T-helper 1 cell (primary cell): ENCODE measurements around the gene PRRC2B.
A peak's percentile ranks its signal among the peaks of the same experiment; 100 is the strongest.
"Not testable (repeated sequence)": the region's sequence is repeated elsewhere in the genome, so short reads cannot be mapped to it uniquely, and the experiment has no call there.

ENCODE experiments used
- DNase-seq, 5 donors: peaks; one replicate each; pipeline ENCODE4 v3.0.0-alpha.2; 2012 to 2020

Gene PRRC2B

DNA sequence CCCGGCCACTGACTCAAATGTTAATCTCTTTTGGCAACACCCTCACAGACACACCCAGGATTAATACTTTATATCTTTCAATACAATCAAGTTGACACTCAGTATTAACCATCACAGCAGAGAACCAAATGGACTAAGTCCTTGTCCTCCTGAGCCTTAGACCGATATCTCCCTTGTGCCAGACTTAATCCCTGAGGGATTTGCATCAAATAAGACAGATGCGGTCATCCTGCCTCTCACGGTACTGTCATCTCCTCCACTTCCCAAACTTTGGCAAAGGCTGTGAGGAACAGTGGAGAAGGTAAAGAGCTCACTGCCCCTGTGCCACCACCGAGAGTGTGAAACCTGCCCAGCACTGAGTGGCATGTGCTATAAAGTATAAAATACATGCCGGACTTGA, 6.5 kb upstream of the PRRC2B start:
- no peak for DNase-seq

GRCh38 chr9:131391020-131391419, 2.9 kb upstream of the PRRC2B start:
- no peak for DNase-seq

DNA sequence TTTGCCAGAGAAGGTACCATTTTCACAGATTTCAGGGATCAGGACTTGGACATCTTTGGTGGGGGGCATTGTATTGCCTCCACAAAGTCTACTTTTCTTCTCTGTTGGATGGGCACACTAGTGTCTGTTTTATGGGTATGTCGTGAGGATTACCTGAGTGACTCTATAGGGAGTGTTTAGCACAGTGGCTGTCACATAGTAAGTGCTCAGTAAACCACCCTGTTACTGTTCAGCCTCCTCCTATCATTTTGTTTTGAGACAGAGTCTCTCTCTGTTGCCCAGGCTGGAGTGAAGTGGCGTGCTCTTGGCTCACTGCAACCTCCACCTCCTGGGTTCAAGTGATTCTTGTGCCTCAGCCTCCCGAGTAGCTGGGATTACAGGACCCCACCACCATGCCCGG, 2.4 kb upstream of the PRRC2B start:
- no peak for DNase-seq

DNA sequence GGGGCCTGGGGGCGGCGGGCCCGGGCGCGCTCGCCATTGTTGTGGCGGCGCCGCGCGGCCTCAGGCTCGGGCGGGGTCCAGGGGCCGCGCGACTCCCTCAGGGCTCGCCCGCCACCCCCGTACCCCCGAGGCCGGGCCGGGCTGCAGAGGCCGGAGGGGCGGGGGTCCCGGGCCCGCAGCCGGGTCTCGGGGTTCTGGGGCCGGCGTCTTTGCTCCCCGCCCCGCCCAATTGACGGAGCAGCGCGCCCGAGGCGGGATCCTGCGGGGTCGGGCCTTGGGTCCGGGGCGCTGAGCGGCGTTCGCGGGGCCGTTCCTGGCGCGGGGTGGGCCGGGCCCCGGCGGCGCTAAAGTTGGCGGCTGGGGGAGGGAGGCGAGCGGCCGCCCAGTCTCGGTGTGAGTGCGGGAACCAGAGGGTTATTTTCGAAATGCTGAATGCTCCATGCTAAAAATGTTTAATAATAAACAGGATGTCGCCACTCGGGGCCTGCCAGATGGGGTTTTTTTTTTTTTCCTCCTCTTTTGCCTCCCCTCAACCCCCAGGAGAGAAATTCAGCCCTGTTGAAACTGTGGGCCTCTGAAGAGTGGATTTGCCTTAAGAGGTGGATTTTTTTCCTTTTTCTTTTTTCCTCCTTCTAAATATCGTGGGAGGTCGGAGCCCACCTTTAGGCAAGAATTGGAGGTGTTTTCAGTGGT, 724 bp downstream of the PRRC2B start:
- peak; percentile 21 to 53 (median 40) for DNase-seq

DNA sequence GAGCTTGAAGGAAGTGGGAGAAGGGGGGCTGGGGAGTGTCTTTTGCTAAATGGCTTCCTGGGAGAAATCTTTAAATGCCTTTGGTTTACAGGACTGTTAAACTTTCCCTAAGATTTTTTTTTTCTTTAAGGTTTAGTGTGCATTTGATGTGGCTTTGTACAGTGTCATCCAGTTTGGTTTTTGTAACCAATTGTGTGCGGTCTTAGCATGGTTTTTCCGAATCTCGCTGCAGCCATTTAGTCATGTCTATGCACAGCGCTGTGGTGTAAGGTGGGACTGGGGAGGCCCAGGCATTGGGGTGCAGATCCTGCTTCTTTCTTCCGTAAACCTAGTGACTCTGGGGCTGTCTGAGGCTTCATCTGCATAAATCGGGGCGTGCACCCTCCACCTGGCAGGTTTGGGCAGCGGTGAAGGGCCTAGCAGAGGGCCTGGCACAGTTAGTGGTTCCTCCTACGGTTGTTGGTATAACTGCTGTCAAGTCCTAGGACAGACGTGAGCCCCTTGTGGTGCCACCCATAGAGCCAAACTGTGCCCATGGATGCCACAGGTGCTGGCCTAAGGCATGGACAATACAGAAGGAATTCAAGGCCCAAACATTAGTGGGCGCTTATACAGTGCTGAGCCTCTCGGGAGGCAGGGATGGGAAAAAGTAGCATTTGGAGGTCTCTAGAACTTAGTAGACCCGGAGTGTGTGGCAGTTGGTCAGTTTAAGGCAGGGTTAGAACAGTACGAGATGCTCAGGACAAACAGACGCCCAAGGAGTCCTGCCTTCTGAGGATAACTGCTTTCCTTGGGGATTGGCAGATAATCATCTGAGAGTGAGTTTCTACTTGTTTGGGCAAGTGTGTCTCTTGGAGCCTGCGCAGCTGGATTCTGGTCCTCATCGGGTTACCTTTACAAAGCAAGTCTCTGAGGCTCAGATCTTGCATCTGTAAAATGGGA, 1.5 kb downstream of the PRRC2B start:
- peak; percentile 51 to 81 (median 71) for DNase-seq

DNA sequence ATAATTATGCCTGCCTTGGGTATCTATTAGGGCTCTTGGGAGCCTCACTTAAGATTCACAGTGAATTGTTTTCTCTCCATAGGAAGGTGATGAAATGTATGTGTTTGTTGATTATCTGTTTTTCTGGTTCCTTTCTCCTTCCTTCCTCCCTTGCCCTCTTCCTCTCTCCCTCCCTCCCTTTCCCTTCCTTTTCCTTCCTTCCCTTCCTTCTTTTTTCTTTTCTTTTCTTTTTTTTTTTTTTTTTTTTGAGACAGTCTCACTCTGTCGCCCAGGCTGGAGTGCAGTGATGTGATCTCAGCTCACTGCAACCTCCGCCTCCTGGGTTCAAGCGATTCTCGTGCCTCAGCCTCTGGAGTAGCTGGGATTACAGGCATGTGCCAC, 2.2 kb downstream of the PRRC2B start:
- DNase-seq = not testable (repeated sequence)

GRCh38 chr9:131396626-131397025, 2.7 kb downstream of the PRRC2B start:
- no peak for DNase-seq

DNA sequence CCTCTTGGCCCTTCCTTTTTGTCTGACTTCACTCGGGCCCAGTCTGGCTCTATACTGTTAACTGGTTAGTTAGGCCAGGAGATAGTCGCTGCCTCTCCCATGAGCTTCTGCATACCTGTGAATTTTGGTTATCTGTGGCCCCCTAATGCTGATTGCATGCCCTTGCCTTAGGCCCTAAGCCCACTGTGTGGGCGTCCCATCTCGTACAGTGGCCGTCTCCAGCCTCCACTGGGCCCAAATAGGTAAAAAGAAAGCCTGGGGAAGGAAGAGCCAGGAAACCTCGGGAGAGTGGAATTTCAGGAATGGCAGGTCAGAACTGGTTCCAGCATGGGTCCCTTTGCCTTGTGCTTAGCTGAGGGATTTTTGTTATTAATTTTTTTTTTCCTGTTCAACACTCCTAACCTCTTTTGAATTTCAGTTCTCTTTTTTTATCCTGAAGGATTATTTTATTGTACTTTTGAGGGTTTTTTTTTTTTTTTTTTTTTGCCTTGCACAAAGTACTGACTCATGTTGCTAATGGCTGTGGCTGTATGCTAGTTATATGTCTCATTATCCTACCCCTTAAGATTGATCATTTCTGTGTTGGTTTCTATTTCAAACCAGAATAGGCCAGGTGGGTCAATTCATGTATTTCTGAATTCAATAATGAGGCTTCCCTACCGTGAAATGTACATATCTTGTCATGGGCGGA, 3.4 kb downstream of the PRRC2B start:
- DNase-seq = no peak

- DNase-seq = peak; percentile 31 to 94 (median 50)
Observed at GRCh38 chr9:131398204-131398603, 4.3 kb downstream of the PRRC2B start.

GRCh38 chr9:131399972-131400371, 6.1 kb downstream of the PRRC2B start:
- no peak for DNase-seq

GRCh38 chr9:131400627-131401026, 6.7 kb downstream of the PRRC2B start:
- DNase-seq = no peak

DNA sequence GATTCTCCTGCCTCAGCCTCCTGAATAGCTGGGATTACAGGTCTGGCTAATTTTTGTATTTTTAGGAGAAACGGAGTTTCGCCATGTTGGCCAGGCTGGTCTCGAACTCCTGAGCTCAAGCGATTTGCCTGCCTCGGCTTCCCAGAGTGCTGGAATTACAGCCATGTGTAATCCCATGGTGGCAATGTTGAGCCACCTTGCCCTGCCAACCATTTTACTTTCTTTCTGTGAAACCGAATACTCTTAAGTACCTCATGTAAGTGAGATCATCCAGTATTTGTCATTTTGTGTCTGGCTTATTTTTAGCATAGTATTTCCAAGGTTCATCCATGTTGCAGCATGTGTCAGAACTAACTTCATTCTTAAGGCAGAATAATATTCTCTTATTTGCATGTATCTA, 8.2 kb downstream of the PRRC2B start:
- no peak for DNase-seq

- DNase-seq = no peak
Observed at GRCh38 chr9:131402738-131403492, 9.0 kb downstream of the PRRC2B start.

- DNase-seq = no peak
Observed at GRCh38 chr9:131403493-131403773, 9.5 kb downstream of the PRRC2B start.

DNA sequence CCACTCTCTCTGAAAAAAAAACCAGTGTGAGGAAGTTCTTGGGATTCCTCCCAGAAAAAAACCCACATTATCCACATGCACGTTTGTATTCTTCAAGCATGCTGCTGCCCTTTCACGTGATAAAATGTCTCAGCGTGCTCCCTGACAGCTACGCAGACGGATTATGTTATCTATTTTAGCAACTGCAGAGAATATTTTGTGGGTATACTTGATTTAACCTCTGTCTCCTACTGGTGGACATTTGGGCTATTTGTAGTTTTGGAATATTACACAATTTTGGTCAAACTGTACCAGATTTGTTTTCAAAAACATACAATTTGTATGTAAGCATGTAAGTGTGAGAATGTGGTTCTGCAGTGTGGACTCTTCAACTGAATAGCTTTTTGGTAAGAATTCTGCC, 10.7 kb downstream of the PRRC2B start:
- DNase-seq = no peak

- no peak for DNase-seq
Observed at GRCh38 chr9:131404987-131405386, 11.1 kb downstream of the PRRC2B start.

- no peak for DNase-seq
Observed at GRCh38 chr9:131405428-131405827, 11.5 kb downstream of the PRRC2B start.

GRCh38 chr9:131405858-131406537, 12.1 kb downstream of the PRRC2B start:
- no peak for DNase-seq

GRCh38 chr9:131406563-131407436, 12.9 kb downstream of the PRRC2B start:
- DNase-seq = no peak

DNA sequence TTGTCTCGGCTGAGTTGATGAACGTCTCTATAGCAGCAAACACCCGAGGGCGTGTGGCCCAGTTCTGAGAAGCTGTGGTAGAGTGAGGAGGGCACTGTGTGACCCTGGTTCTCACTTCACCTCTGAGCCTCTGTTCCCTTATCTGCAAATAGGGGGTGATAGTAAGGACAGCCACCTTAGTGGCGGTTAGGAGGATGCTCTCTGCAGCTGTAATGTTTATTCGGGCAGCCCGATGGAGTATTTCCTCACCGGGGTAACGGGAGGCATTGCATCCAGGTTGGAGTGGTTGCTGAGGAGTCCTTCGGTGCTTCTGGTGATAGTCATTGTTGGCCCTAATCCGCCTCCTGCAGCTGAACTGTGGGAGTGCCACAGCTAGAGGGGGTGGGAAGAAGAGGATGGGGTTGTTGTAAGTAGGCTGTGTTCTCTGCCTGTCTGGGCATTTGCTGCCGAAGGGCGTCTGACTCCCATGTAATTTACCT, 13.9 kb downstream of the PRRC2B start:
- peak; percentile 18 to 48 (median 29) for DNase-seq

- DNase-seq = no peak
Observed at GRCh38 chr9:131409458-131409992, 15.6 kb downstream of the PRRC2B start.
